Small intestine (tissue), 7 donors: Measurements from ENCODE around the gene GPS2. TPM values are rescaled to one million over a fixed set of nuclear protein-coding genes. Genes with fewer than 3 reads are reported as not detected.
"Not testable (repeated sequence)": the region's sequence is repeated elsewhere in the genome, so short reads cannot be mapped to it uniquely, and the experiment has no call there.

Source experiments
- DNase-seq, 2 donors: peaks; one replicate each; pipeline versions ENCODE4 v3.0.0 to v3.0.0-alpha.2; 2013
- FAIRE-seq: peaks from 2 replicates; lab custom pipeline; 2012; peaks lifted over from hg19 to GRCh38; lab: Jason Lieb, UNC
- H3K27ac ChIP-seq, 3 donors: one replicate each; pipeline ENCODE4 v1.5.1; 2013; ENCODE audit warnings: low read length in 2 of 3, mild to moderate bottlenecking in 2 of 3, control low read depth in 1 of 3, inconsistent platforms in 1 of 3, low read depth in 1 of 3, moderate library complexity in 1 of 3
- H3K27me3 ChIP-seq, 3 donors: one replicate each; pipeline ENCODE4 v1.6.1; 2013; ENCODE audit warnings: low read length in 3 of 3, inconsistent platforms in 1 of 3; ENCODE audit not compliant: control insufficient read depth in 3 of 3, insufficient read depth in 3 of 3
- H3K36me3 ChIP-seq, 3 donors: one replicate each; pipeline ENCODE4 v1.6.1; 2013; ENCODE audit warnings: low read length in 3 of 3, inconsistent platforms in 1 of 3, low read depth in 1 of 3, mild to moderate bottlenecking in 1 of 3, moderate library complexity in 1 of 3; ENCODE audit not compliant: control insufficient read depth in 3 of 3, insufficient read depth in 2 of 3
- H3K4me1 ChIP-seq, 3 donors: one replicate each; pipeline ENCODE4 v1.6.1; 2013; ENCODE audit warnings: low read length in 2 of 3, inconsistent platforms in 1 of 3, low read depth in 1 of 3, mild to moderate bottlenecking in 1 of 3, moderate library complexity in 1 of 3; ENCODE audit not compliant: control insufficient read depth in 3 of 3, insufficient read depth in 2 of 3
- H3K4me3 ChIP-seq, 3 donors: one replicate each; pipeline ENCODE4 v1.5.1; 2013; ENCODE audit warnings: low read length in 3 of 3, control low read depth in 1 of 3, inconsistent platforms in 1 of 3, low read depth in 1 of 3, mild to moderate bottlenecking in 1 of 3, moderate library complexity in 1 of 3
- H3K9me3 ChIP-seq, 2 donors: one replicate each; pipeline ENCODE4 v1.6.1; 2013; ENCODE audit warnings: low read depth in 1 of 2, low read length in 1 of 2; ENCODE audit not compliant: control insufficient read depth in 2 of 2, insufficient read depth in 1 of 2
- WGBS, 3 donors: extraction: QIAGEN DNeasy Blood & Tissue Kit; methylation state at CpG; one replicate each; pipeline ENCODE4 v1.1.7; 2013; 5-methylcytosine and 5-hydroxymethylcytosine counted together
- polyA plus RNA-seq, 4 donors: library from polyadenylated mRNA; stranded (reverse) in 3 of 4; unstranded in 1 of 4; fragments of 200-250 nt in 3 of 4; fragments of 120-200 nt in 1 of 4; gene quantifications; one replicate each; pipeline versions ENCODE4 v1.2.1 to v1.2.3, GENCODE V29; 2013
- donor health status: healthy with polysubstance abuse.
- donor health status: control.
- donor health status: control.
- donor health status: Bipolar disorder and iron deficiency.
- donor health status: healthy.

The GPS2 gene
- polyA plus RNA-seq, 4 donors = 48.3 to 152 (median 86.3) TPM

DNA sequence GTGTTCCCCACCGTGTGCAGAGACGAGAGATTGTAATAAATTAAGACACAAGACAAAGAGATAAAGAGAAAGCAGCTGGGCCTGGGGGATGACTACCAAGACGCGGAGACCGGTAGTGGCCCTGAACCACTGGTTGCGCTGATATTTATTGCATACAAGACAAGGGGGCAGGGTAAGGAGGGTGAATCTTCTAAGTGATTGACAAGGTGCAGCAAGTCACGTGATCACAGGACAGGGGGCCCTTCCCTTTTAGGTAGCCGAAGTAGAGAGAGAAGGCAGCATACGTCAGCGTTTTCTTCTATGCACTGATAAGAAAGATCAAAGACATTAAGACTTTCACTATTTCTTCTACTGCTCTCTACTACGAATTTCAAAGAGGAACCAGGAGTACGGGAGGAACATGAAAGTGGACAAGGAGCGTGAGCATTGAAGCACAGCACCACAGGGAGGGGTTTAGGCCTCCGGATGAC, 17.5 kb upstream of the GPS2 start:
- Histone ChIP-seq H3K4me1 (peaks cover 0 to 18% (median 0%) of the 10 kb centered on the region in 3 donors), H3K27ac (peak overlapping the region in 1 of 3 donors; percentile 48), H3K27me3 (peaks cover 0 to 11% (median 0%) of the 10 kb centered on the region in 3 donors)
- H3K36me3 ChIP-seq, DNase-seq, H3K9me3 ChIP-seq, H3K4me3 ChIP-seq, FAIRE-seq: not testable (repeated sequence)
- WGBS, 3 donors = 29 to 34% (median 34%) methylated on average over 14 of the region's 14 CpGs

DNA sequence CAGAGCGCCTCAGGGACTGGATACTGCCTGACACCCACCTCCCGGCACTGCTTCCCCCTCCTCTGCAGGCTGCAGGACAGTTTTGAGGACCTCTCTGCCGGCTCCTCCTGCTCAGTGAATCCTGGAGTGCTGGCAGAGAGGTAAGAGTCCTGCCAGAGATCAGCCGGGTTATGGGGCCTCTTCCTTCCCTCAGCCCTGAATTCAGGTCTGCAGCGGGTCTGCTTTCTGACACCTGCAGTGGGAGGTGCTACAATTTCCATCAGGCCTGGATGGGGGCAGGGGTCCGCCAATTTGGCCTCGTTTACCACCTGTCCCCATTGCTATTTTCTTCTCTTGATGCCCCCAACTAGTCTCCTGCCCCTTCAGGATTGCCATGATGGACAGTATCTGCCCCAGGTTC, 17.0 kb upstream of the GPS2 start:
- FAIRE-seq (no peak), DNase-seq (no peak)
- peak overlapping the region in 1 of 3 donors; percentile 48 for H3K27ac ChIP-seq
- H3K9me3 ChIP-seq = no peaks in the 10 kb centered on the region
- WGBS, 3 donors = 50 to 61% (median 58%) methylated on average over 6 to 7 of the region's 7 CpGs
- H3K4me3 ChIP-seq = no peak overlapping the region
- H3K27me3 ChIP-seq = peaks cover 0 to 11% (median 0%) of the 10 kb centered on the region in 3 donors
- peaks cover 0 to 18% (median 0%) of the 10 kb centered on the region in 3 donors for H3K4me1 ChIP-seq
- H3K36me3 ChIP-seq = peaks cover 0 to 4% (median 0%) of the 10 kb centered on the region in 3 donors

DNA sequence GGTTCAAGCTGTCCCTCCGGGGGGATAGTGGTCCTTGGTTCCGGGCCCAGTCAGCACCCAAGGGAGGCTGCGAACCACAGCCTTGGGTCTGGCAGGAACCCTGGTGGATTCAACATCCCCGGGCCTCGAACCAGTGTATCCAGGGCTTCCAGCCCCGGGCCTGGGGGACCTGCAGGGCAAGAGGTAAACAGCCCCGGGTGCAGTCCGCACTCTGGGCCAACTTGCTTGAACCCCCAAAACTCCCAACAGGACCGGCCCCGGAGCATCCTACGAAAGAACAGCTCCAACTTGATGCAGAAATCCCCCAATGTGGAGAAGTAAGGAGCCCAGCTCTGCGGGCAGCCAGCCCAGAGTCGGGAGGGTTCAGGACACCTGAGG, 15.5 kb upstream of the GPS2 start:
- DNase-seq (no peak), FAIRE-seq (no peak)
- WGBS, 3 donors = 52 to 67% (median 59%) methylated on average over 13 of the region's 13 CpGs

DNA sequence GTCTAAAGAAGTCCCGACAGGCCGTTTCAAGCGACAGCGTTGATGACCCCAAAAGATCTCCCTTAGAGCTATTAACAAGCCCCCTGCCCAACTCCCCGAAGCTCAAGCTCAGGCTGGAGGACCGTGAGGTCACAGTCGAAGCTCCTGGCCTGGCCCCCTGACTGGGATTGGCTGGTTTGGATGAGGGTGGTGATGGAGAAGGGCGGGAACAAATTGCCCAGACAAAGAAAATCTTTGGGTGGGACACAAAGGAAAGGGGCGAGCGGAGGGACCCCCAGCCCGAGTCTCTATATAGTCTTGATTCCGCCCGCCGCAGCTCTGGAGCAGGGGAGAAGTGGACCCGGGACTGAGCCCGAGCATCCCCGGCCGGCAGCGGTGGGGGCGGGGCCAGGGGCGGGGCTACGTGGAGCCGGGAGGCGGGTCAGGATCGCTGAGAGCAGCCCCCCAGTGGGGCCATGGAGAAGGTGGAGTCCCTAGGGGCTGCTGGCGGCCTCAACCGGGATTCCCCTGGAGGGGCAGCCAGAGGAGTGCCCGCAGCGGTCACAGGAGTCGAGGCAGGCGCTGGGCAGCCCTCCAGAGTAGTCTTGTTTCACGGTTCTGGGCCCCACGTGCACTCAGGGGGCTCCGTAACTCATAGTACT, 15.0 kb upstream of the GPS2 start:
- 0 to 1% (median 1%) methylated on average over 26 to 34 of the region's 34 CpGs for WGBS, 3 donors
- FAIRE-seq = no peak

More for the DNA sequence above, 15.5 kb upstream of the GPS2 start:
- peak overlapping the region in 2 of 3 donors; percentile 55 to 88 for H3K27ac ChIP-seq
- H3K9me3 ChIP-seq = no peaks in the 10 kb centered on the region
- H3K27me3 ChIP-seq = peaks cover 0 to 5% (median 0%) of the 10 kb centered on the region in 3 donors
- H3K4me3 ChIP-seq = peak overlapping the region in 2 of 3 donors; percentile 69 to 84
- H3K36me3 ChIP-seq = peaks cover 0 to 19% (median 0%) of the 10 kb centered on the region in 3 donors
- H3K4me1 ChIP-seq = peaks cover 0 to 18% (median 0%) of the 10 kb centered on the region in 3 donors

DNA sequence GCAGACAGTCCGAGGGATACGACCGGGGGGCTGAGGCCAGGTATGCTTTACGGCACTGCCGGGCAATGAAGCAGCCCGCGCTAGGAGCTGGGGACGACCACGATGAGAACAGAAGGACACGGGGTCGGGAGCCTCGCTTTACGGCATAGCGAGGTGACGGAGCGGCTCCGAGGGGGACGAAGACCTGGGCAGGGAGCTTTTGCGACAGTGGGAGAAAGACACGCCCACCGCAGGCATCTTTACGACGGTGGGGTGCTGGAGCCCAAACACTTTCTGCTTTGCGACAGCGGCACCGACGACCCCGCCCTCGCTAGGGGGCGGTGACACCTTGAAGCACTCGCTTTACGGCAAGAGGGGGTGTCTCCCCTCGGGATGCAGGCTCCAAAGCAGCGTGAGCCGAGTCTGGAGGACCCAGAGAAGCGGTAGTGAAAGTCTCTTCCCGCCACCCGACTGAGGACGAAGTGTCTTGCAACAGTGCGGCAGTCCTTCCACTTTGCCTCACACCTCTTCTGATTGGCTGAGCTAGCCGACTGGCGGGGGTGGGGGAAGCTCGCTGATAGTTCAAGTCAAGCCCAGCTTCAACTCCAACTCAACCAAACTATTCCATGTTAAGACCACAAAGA, 14.3 kb upstream of the GPS2 start:
- FAIRE-seq (no peak), DNase-seq (peak; percentile 98 to 99)
- Histone ChIP-seq H3K4me3 (peak overlapping the region; percentile 69 to 84 (median 78)), H3K4me1 (peaks cover 0 to 16% (median 0%) of the 10 kb centered on the region in 3 donors), H3K27ac (peak overlapping the region; percentile 73 to 88 (median 84)), H3K27me3 (peaks cover 0 to 5% (median 0%) of the 10 kb centered on the region in 3 donors), H3K36me3 (peaks cover 0 to 30% (median 0%) of the 10 kb centered on the region in 3 donors), H3K9me3 (no peaks in the 10 kb centered on the region)
- WGBS, 3 donors = 0 to 1% (median 0%) methylated on average over 42 to 43 of the region's 43 CpGs

More for the DNA sequence above, 15.0 kb upstream of the GPS2 start:
- H3K4me3 ChIP-seq = peak overlapping the region; percentile 69 to 84 (median 78)
- peak in 1 of 2 donors; percentile 81 for DNase-seq
- peaks cover 0 to 5% (median 0%) of the 10 kb centered on the region in 3 donors for H3K27me3 ChIP-seq
- H3K9me3 ChIP-seq = no peaks in the 10 kb centered on the region
- peak overlapping the region; percentile 69 to 88 (median 84) for H3K27ac ChIP-seq
- H3K36me3 ChIP-seq = peaks cover 0 to 24% (median 0%) of the 10 kb centered on the region in 3 donors
- peaks cover 0 to 18% (median 0%) of the 10 kb centered on the region in 3 donors for H3K4me1 ChIP-seq

DNA sequence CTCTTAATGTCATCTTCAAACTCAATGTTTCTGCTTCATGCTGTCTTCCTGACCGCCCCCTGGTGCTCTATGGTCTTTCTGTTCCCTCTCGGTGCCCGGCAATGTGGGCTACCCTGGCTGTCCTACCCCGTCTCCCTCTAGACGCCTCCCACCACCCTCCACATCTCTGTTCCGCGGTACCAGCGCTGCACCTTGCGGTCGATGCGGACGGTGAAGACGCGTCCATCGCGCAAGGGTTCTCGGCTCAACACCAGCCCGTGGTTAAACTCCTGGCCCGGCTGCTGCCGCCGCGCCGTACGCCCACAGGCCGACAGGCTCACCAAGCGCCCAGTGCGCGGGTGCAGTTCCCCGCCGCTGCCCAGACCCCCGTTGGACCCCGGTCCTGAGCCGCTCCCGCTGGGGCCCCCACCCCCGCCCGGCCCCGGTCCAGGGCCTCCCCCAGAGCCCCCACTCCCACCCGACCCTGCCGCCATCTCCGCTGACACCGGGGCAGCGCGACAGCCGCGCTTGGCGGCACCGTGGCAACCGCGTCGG, 13.7 kb upstream of the GPS2 start, which contains the start of gene NEURL4:
TSS of gene NEURL4 (minus strand) at position 496 of the 534 bp plus-strand sequence. CDS start at position 473, 23 bp downstream.
- WGBS, 3 donors = 0% methylated on average over 49 to 50 of the region's 50 CpGs
- Histone ChIP-seq H3K27ac (peak within 1 kb of the TSS; percentile 73 to 88 (median 84)), H3K4me3 (peak within 1 kb of the TSS; percentile 69 to 84 (median 78)), H3K36me3 (peaks cover 0 to 36% (median 0%) of the 10 kb centered on the region in 3 donors), H3K4me1 (peaks cover 0 to 16% (median 0%) of the 10 kb centered on the region in 3 donors), H3K9me3 (no peaks in the 10 kb centered on the region), H3K27me3 (peaks cover 0 to 5% (median 0%) of the 10 kb centered on the region in 3 donors)
- no peak for FAIRE-seq
- no peak for DNase-seq

DNA sequence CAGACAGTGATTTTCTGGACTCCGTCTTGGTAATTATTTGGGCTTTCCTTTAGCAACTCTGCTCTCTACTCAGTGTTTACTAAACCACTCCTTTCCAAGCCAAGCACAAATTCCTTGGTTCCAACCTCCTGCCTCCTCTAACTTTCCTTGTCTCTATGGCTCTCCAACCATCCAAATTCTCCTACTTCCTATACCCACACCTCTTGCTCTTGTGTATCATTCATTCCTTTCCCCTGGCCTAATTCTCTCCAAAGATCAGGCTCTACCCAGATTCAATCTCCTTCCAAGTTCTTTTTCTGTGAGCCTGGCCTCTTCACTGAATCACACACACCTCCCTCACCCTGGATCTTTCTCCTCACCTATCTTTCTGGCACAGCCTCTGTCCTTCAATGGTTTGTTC, 12.8 kb upstream of the GPS2 start:
- Histone ChIP-seq H3K9me3 (no peaks in the 10 kb centered on the region), H3K27me3 (peaks cover 0 to 5% (median 0%) of the 10 kb centered on the region in 3 donors), H3K36me3 (peaks cover 0 to 45% (median 3%) of the 10 kb centered on the region in 3 donors), H3K27ac (no peak overlapping the region), H3K4me3 (no peak overlapping the region), H3K4me1 (peaks cover 0 to 16% (median 0%) of the 10 kb centered on the region in 3 donors)
- DNase-seq (no peak), FAIRE-seq (no peak)
- WGBS, 3 donors = 79 to 82% (median 81%) methylated on average over 1 of the region's 1 CpG

DNA sequence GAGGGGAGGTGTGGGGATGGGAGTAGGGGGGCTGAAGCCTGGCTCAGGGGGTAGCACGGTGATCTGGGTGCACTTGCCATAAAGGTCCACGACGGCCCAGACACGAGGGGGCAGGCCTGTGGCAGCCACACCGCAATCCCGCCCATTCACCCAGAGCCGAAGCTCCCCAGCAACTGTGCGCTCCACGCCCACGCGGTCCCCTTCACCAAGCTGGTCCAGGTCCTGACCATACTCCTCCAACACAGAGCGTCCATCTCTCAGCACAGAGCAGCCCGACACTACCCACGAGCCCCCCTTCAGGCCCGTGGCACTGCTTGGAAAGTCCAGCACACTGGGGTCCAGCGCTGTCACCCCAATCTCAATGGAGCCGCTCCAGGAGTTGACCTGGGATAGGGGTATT, 12.3 kb upstream of the GPS2 start:
- Histone ChIP-seq H3K9me3 (no peaks in the 10 kb centered on the region), H3K36me3 (peaks cover 0 to 50% (median 7%) of the 10 kb centered on the region in 3 donors), H3K4me3 (no peak overlapping the region), H3K27ac (no peak overlapping the region), H3K4me1 (peaks cover 0 to 16% (median 0%) of the 10 kb centered on the region in 3 donors), H3K27me3 (peaks cover 0 to 5% (median 0%) of the 10 kb centered on the region in 3 donors)
- WGBS, 3 donors = 84 to 88% (median 84%) methylated on average over 17 of the region's 17 CpGs
- FAIRE-seq (no peak), DNase-seq (no peak)
